Measurements from ENCODE around the gene UBAP2.

UBAP2 gene

GRCh38 chr9:33921967-33922895, 126.5 kb downstream of the UBAP2 start:
- peak; percentile 31 for DNase-seq

DNA sequence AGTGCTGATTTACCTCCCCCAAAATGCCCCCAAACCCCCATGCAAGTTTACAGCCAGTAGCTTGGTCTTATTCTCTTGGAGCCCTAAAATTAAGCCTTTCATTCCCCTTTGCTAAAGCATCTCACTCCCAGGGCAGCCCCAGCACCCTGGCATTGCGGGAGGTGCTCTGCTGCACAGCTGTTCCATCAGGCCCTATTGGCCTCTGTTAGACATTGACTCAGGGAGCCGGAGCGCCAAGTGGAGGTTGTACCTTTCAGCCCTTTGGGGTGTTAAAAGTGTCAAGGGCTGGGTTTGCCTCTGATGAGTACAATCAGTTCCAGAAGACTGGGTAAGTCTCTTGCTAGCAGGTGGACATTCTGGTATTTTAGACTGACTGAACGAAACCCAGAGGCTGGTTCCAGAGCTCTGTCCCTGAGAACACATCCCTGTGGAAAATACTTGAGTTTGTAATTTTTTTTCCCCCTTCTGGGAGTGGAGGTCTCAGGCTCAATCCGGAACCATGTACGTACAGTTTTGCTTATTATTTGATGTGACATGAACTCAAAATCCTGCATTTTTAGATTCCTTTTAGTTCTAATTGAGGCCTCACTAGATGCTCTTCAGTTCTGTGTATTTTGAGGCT, 129.3 kb downstream of the UBAP2 start:
- no peak for DNase-seq

GRCh38 chr9:33917036-33917435, 131.7 kb downstream of the UBAP2 start:
- DNase-seq: no peak

GRCh38 chr9:33914887-33915628, 133.6 kb downstream of the UBAP2 start:
- no peak for DNase-seq

GRCh38 chr9:33913541-33913940, 135.1 kb downstream of the UBAP2 start:
- DNase-seq: no peak

- no peak for DNase-seq
Observed at GRCh38 chr9:33908749-33909148, 139.9 kb downstream of the UBAP2 start.

DNA sequence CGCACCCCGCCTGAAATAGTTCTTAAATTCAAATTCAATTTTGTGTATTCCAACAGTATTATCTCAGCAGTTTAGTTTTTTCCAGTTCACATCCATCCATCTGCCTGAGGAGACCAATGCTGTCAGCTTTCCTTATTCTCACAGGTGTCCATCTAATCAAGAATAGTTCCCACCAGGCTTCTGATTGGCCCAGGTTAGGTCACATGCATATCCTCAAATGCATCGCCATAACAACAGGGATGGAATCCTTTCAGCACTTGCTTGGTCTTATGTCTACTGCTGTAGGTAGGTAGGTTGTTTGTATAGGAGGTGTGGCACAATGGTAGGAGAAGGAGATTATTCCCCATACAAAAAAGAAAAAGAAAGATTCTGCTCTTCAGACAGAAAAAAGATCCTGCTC, 140.6 kb downstream of the UBAP2 start:
- no peak for DNase-seq

- DNase-seq: no peak
Observed at GRCh38 chr9:33907347-33907746, 141.3 kb downstream of the UBAP2 start.

DNA sequence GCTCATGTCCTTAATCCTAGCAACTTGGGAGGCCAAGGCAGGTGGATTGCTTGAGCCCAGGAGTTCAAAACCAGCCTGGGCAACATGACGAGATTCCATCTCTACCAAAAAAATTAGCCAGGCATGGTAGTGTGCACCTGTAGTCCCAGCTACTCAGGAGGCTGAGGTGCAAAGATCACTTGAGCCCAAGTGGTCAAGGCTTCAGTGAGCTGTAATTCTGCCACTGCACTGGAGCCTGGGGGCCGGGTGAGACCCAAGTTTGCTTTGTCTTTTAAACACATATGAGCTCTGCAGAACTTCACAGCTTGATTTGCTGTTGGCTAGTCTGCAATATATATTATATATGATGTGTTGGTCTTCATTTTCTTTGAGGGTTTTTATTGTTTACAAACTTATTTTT, 141.9 kb downstream of the UBAP2 start:
- no peak for DNase-seq

- no peak for DNase-seq
Observed at GRCh38 chr9:33905137-33905536, 143.6 kb downstream of the UBAP2 start.

- DNase-seq: no peak
Observed at GRCh38 chr9:33903157-33903780, 145.4 kb downstream of the UBAP2 start.

DNA sequence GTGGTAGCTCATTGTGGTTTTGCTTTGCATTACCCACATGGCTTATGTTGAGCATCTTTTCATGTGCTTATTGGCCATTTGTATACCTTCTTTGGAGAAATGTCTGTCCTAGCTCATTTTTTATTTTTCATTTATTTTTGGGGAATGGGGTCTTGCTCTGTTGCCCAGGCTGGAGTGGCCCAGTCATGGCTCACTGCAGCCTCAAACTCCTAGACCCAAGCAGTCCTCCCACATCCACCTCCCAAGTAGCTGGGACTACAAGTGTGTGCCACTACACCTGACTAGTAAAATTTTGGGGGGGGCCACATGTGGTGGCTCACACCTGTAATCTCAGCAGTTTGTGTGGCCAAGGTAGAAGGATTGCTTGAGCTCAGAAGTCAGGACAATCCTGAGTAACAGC, 154.4 kb downstream of the UBAP2 start:
- no peak for DNase-seq

GRCh38 chr9:33893861-33894260, 154.8 kb downstream of the UBAP2 start:
- DNase-seq: no peak

DNA sequence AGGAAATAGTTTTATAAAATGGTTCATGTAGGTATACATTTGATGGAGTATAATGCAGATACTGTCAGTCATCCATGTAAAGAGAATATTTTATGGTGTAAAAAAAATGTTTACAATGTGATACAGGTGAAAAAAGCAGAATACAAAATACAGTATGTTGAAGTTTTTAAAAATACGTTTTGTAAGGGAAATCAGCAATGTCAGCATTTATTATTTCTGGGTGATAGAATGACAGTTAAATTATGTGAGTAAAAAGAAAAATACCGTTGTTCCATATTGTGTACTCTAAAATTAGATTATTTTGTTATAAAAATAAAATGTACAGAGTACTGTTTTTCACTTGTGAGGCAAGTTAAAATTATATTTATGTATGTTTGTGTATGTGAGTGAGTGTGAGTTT, 162.7 kb downstream of the UBAP2 start:
- no peak for DNase-seq

DNA sequence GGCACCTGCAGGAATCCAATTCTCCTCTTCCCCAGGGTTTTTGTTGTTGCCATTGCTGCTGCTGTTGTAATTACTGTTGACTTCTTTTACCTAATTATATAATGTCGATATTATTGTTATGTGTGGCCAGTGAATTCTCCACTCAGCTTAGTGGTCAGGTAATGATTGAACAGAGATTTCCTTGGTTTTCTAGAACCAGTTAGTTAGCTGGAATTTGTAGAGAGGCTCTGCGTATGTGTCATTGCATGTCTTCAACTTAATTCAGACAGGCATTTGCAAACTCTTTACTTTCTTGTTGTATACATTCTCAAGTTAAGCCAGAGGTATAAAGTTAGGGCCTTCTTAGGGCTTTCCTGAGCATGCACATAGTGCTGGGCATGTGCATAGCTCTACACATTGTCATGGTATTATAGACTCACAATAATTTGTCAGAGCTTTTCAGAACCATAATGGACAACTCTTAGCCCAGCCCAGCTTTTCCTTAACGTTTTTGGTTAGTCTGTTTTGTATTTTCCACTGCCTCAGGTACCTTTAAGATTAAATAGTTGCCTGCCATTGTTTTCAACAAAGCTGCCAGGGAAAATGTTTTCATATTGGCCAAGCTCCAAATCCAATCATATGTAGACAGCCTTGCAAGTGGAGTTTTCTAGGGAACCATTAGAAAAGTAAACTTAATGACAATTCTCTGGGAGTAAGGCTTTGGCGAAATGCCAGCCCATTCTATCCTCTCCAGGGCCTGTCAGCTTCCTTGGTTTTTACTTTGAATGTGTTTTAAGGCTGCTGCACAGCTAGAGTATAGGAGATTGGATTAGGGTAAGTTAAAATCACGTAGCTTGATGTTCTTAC, 163.6 kb downstream of the UBAP2 start:
- no peak for DNase-seq

DNA sequence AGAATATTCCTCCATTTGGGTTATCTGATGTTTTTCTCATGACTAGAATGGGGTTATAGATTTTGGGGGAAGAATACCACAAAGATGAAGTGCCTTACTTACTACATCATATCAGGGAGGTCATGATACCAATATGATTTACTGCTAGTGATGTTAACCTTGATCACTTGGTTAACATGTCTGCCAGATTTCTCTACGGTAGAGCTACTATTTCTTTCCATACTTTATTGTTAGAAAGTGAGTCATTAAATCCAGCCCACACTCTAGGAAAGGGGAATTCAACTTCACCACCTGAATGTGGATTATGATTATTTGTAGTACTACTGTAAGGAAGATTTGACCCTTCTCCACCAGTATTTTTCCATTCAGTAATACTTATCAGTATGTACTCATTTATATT, 167.1 kb downstream of the UBAP2 start:
- DNase-seq: no peak

GRCh38 chr9:33880211-33881089, 168.2 kb downstream of the UBAP2 start:
- DNase-seq: no peak

DNA sequence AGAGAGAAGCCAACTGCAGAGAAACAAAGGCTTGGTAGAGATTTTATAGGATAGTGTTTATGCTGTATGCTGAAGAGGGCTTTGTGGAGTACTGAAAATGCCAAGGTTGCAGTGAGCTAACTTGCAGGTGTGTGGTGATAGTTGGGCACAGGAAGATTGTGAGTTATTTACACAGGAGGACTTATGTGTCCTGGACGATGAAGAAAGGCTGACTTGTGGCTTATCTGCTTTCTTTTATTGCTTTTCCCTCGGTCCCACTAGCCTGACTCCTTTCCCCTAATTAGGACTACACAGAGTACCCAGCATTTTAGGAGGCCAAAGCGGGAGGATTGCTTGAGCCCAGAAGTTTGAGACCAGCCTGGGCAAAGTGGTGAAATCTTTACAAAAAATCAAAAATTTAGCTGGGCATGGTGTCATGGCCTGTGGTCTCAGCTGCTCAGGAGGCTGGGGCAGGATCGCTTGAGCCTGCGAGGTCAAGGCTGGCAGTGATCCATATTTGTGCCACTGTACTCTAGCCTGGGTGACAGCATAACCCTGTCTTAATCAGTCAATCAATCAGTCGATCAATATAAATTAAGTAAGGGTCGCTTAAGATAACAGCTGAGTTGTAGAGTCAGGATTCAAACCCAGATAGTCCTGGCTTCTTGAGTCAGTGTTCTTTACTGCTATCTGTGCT, 169.9 kb downstream of the UBAP2 start:
- no peak for DNase-seq

- DNase-seq: no peak
Observed at GRCh38 chr9:33877727-33878489, 170.8 kb downstream of the UBAP2 start.

Data from activated naive CD4-positive, alpha-beta T cell treated with Interleukin-2 at 50 U/mL for 16 hours (primary cell).